Calu3 (cell line): ENCODE measurements around the gene MAMSTR. TPM values are rescaled to one million over a fixed set of nuclear protein-coding genes. Genes with fewer than 3 reads are reported as not detected.

Source experiments
- BruUV-seq: library from RNA; stranded (reverse); fragments of 400-500 nt; replicated peaks from 2 replicates; lab custom pipeline; 2021; lab: Mats Ljungman, UMichigan
- CTCF ChIA-PET: fragments of 300-600 bp; sonication (Branson Sonifier 250); formaldehyde crosslinking; loops from one replicate; lab custom pipeline; 2022; ENCODE audit warnings: antibody characterized with exemption; lab: Charles Lee
- DNase-seq: peaks from one replicate; pipeline ENCODE4 v3.0.0; 2022
- H3K27ac Mint-ChIP-seq: one replicate; pipeline ENCODE4 v1.8.0; 2022; ENCODE audit warnings: mixed read lengths; ENCODE audit not compliant: unreplicated experiment
- H3K27me3 Mint-ChIP-seq: one replicate; pipeline ENCODE4 v1.8.0; 2022; ENCODE audit warnings: mixed read lengths; ENCODE audit not compliant: unreplicated experiment
- H3K36me3 Mint-ChIP-seq: one replicate; pipeline ENCODE4 v1.8.0; 2022; ENCODE audit warnings: mild to moderate bottlenecking, moderate library complexity, mixed read lengths; ENCODE audit not compliant: insufficient read depth, unreplicated experiment
- H3K4me1 Mint-ChIP-seq: one replicate; pipeline ENCODE4 v1.8.0; 2022; ENCODE audit warnings: mild to moderate bottlenecking, low read depth, mixed read lengths; ENCODE audit not compliant: unreplicated experiment
- H3K4me3 Mint-ChIP-seq: one replicate; pipeline ENCODE4 v1.8.0; 2022; ENCODE audit warnings: mild to moderate bottlenecking, low read depth, moderate library complexity, mixed read lengths; ENCODE audit not compliant: unreplicated experiment
- H3K9me3 Mint-ChIP-seq: one replicate; pipeline ENCODE4 v1.8.0; 2022; ENCODE audit warnings: low read depth, mixed read lengths; ENCODE audit not compliant: unreplicated experiment
- intact Hi-C: fragments of 100-400 bp; cut with micrococcal nuclease; formaldehyde crosslinking; loops from one replicate; pipeline ENCODE4 v1.10.0; 2022; ENCODE audit not compliant: unreplicated experiment
- total RNA-seq: library from RNA; stranded (reverse); gene quantifications from 2 replicates; pipeline ENCODE4 v1.2.3, GENCODE V29; 2022
- TF ChIP-seq, protein P1 (sequence below): fragments of 200-600 bp; IDR thresholded peaks from one replicate; pipeline ENCODE4 v1.8.0; 2022; ENCODE audit warnings: antibody characterized with exemption; ENCODE audit not compliant: unreplicated experiment

MAMSTR gene
- total RNA-seq, 1 experiment from 2014 or later = 1.7 TPM

DNA sequence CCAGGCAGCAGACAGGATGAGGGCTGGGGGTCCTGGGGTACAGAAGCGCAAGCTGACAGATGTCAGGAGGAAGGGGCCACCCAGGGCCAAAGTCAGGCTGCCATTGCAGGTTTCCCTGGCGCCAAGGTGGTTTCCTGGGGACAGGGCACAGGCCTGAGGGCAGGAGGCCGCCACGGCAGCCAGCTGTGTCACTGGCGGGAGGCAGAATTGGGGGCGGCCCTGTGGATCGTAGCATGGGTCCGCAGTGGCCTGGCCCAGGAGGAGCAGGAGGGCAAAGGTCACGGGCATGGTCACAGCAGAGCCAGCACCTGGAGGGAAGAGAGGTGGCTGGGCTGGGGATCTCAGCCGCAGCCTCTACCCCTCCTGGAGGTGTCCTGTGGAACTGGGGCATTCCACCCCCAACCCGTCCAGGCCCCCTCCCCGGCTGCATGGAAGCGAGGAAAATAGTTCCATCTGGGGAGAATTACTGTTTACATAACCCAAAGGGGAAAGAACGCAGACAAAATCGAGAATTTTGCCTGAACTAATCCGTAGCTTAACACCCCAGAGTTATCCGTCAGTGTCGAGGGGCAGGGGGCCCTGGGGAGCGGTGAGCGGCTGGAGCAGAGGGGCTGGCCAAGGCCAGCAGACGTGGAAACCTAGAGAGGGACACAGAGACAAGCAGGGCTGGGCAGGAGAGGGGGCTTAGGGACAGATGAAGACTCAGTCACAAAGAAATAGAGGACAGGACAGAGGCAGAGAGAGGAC is 48.7 kb downstream of the MAMSTR start:
- intact Hi-C loops = no loop called here
- TF ChIP-seq, protein P1, sequence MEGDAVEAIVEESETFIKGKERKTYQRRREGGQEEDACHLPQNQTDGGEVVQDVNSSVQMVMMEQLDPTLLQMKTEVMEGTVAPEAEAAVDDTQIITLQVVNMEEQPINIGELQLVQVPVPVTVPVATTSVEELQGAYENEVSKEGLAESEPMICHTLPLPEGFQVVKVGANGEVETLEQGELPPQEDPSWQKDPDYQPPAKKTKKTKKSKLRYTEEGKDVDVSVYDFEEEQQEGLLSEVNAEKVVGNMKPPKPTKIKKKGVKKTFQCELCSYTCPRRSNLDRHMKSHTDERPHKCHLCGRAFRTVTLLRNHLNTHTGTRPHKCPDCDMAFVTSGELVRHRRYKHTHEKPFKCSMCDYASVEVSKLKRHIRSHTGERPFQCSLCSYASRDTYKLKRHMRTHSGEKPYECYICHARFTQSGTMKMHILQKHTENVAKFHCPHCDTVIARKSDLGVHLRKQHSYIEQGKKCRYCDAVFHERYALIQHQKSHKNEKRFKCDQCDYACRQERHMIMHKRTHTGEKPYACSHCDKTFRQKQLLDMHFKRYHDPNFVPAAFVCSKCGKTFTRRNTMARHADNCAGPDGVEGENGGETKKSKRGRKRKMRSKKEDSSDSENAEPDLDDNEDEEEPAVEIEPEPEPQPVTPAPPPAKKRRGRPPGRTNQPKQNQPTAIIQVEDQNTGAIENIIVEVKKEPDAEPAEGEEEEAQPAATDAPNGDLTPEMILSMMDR = no peak

DNA sequence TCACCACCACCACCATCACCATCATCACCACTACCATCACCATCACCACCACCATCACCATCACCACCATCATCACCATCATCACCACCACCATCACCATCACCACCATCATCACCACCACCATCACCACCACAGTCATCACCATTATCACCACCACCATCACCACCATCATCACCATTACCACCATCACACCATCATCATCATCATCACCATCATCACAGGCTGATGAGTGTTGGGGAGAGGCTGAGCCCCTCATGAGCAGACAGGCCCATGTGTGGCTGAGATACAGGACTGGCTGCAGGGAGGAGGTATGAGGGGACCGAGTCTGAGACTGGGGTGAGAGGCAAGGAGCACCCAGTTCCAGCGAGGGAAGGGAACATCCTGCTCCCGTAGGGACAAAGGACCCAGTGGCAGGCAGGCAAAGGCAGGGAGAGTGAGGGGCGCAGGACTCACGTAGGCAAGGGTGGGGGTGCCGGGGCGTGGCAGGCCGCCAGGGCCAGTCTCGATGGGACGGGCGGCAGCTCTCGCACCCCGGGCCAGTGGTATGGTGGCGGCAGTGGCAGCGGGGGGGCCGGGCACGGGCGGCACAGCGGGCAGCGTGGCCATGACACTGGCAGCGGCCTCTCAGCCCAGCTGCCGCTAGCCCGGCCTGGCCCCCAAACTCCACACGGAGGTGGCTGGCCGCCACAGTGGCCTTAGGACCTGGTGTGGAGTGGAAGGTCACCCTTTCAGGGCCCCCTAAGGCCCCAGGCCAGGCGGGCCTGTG is 49.4 kb downstream of the MAMSTR start:
- intact Hi-C loops = no loop called here
- TF ChIP-seq, protein P1 = no peak
- no peak for DNase-seq
- H3K4me1 Mint-ChIP-seq = no peaks in the 10 kb centered on the region
- H3K36me3 Mint-ChIP-seq = peaks cover under 1% of the 10 kb centered on the region
- H3K4me3 Mint-ChIP-seq = no peak overlapping the region
- CTCF ChIA-PET = no interaction called here
- BruUV-seq = no TSS peak
- H3K27me3 Mint-ChIP-seq = no peaks in the 10 kb centered on the region
- peaks cover 6% of the 10 kb centered on the region for H3K9me3 Mint-ChIP-seq
- H3K27ac Mint-ChIP-seq = peak overlapping the region; percentile 31

More for the DNA sequence above, 48.7 kb downstream of the MAMSTR start:
- Mint-ChIP-seq H3K9me3 (peaks cover 6% of the 10 kb centered on the region), H3K27me3 (no peaks in the 10 kb centered on the region), H3K4me1 (no peaks in the 10 kb centered on the region), H3K27ac (no peak overlapping the region), H3K4me3 (no peak overlapping the region), H3K36me3 (peaks cover 5% of the 10 kb centered on the region)
- CTCF ChIA-PET = no interaction called here
- no TSS peak for BruUV-seq
- no peak for DNase-seq

DNA sequence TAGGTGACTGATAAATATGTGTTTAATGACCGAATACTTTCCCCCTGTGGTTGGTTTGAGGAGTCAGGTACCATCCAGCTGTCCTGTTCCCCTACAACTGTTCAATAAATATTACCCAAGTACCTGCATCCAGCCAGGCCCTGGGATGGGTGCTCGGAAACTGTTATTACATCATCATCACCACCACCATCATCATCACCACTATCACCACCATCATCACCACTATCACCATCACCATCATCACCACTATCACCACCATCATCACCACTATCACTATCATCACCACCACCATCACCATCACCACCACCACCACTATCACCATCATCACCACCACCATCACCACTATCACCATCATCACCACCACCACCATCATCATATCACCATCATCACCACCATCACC is 50.8 kb downstream of the MAMSTR start:
- Mint-ChIP-seq H3K27ac (no peak overlapping the region), H3K27me3 (no peaks in the 10 kb centered on the region), H3K4me1 (no peaks in the 10 kb centered on the region), H3K9me3 (peaks cover 6% of the 10 kb centered on the region), H3K36me3 (no peaks in the 10 kb centered on the region), H3K4me3 (no peak overlapping the region)
- intact Hi-C loops = no loop called here
- CTCF ChIA-PET = no interaction called here
- TF ChIP-seq, protein P1 = no peak
- DNase-seq = no peak
- no TSS peak for BruUV-seq

DNA sequence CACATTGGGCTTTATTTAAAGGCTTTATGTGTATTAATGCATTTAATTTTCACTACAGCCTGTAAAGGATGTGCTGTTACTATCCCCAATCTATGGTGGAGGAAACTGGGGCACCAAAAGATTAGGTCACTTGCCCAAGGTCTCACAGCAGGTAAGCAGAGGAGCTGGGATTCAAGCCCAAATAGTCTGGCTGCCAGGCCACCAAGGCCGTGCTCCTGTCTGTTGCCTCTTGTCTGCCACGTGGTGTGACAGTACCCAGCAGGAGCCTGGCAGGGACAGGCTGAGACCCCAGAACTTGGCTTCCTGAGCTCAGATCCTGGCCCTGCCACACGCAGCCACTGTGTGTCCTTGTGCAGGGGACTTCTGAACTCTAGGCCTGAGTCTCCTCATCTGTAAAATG is 51.2 kb downstream of the MAMSTR start:
- CTCF ChIA-PET = no interaction called here
- Mint-ChIP-seq H3K4me1 (no peaks in the 10 kb centered on the region), H3K4me3 (no peak overlapping the region), H3K27me3 (no peaks in the 10 kb centered on the region), H3K9me3 (peaks cover 6% of the 10 kb centered on the region), H3K27ac (no peak overlapping the region), H3K36me3 (no peaks in the 10 kb centered on the region)
- no TSS peak for BruUV-seq
- DNase-seq = no peak
- intact Hi-C loops = no loop called here
- TF ChIP-seq, protein P1 = no peak
